ENCODE results near the gene SLC4A3.

Gene SLC4A3

DNA sequence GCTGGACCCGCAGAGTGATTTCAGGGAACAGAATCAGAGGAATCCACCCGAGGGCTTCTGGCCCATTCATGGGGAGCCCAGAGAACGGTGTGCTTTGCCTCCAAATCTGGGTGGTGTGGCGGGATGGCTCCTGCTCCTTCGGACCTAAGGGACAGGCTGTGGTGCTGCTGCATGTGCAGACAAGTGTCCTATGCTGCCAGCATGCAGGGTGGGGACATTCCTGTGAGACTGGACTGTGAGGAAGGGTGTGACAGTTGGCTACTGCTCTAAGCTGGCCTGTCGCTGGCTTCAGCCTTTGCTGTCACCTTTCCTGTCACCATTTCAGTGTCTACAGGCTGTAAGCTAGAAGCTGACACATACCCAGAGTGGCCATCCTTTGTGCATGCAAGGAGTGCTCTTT is 2.9 kb upstream of the SLC4A3 start:
- no peak overlapping the region for H2AFZ ChIP-seq (ENCODE audit: low read length)
- H3K79me2 ChIP-seq (ENCODE audit: insufficient read depth, low read length), result no peaks in the 10 kb centered on the region
- H3F3A ChIP-seq (ENCODE audit: insufficient read depth, low read length), result no peaks in the 10 kb centered on the region
- H3K4me1 ChIP-seq (ENCODE audit: insufficient read depth, low read length, severe bottlenecking), result peaks cover 5% of the 10 kb centered on the region
- H3K4me3 ChIP-seq (ENCODE audit: low read depth, low read length, poor library complexity, severe bottlenecking), result no peak overlapping the region
- H4K20me1 ChIP-seq (ENCODE audit: insufficient read depth, low read length), result no peaks in the 10 kb centered on the region
- no peaks in the 10 kb centered on the region for H3K9me2 ChIP-seq (ENCODE audit: low read depth, low read length)
- H3K27ac ChIP-seq (ENCODE audit: low read depth, low read length, poor library complexity, severe bottlenecking), result no peak overlapping the region
- TF ChIP-seq, protein P1, sequence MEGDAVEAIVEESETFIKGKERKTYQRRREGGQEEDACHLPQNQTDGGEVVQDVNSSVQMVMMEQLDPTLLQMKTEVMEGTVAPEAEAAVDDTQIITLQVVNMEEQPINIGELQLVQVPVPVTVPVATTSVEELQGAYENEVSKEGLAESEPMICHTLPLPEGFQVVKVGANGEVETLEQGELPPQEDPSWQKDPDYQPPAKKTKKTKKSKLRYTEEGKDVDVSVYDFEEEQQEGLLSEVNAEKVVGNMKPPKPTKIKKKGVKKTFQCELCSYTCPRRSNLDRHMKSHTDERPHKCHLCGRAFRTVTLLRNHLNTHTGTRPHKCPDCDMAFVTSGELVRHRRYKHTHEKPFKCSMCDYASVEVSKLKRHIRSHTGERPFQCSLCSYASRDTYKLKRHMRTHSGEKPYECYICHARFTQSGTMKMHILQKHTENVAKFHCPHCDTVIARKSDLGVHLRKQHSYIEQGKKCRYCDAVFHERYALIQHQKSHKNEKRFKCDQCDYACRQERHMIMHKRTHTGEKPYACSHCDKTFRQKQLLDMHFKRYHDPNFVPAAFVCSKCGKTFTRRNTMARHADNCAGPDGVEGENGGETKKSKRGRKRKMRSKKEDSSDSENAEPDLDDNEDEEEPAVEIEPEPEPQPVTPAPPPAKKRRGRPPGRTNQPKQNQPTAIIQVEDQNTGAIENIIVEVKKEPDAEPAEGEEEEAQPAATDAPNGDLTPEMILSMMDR (IDR thresholded peaks at IDR 0.05; ENCODE audit: low read length), result no peak
- TF ChIP-seq EZH2 (IDR thresholded peaks at IDR 0.05; ENCODE audit: borderline replicate concordance, low read length), result no peak
- H3K9ac ChIP-seq (ENCODE audit: low read length), result no peak overlapping the region
- no peaks in the 10 kb centered on the region for H3K9me3 ChIP-seq (ENCODE audit: low read length)
- H3K36me3 ChIP-seq (ENCODE audit: insufficient read depth, low read length), result no peaks in the 10 kb centered on the region
- H3K27me3 ChIP-seq (ENCODE audit: insufficient read depth, low read length), result peaks cover 6% of the 10 kb centered on the region; the same call in 1 of the 2 replicates
- H3K4me2 ChIP-seq (ENCODE audit: low read length), result no peak overlapping the region

- H3K36me3 ChIP-seq (ENCODE audit: insufficient read depth, low read length), result no peaks in the 10 kb centered on the region
- H3K27ac ChIP-seq (ENCODE audit: low read depth, low read length, poor library complexity, severe bottlenecking), result no peak overlapping the region
- no peak for TF ChIP-seq EZH2 (IDR thresholded peaks at IDR 0.05; ENCODE audit: borderline replicate concordance, low read length)
- TF ChIP-seq, protein P1 (IDR thresholded peaks at IDR 0.05; ENCODE audit: low read length), result no peak
- H3K9me3 ChIP-seq (ENCODE audit: low read length), result no peaks in the 10 kb centered on the region
- H3K4me2 ChIP-seq (ENCODE audit: low read length), result no peak overlapping the region
- H4K20me1 ChIP-seq (ENCODE audit: insufficient read depth, low read length), result no peaks in the 10 kb centered on the region
- peaks cover 5% of the 10 kb centered on the region for H3K4me1 ChIP-seq (ENCODE audit: insufficient read depth, low read length, severe bottlenecking)
- no peaks in the 10 kb centered on the region for H3K79me2 ChIP-seq (ENCODE audit: insufficient read depth, low read length)
- H3K27me3 ChIP-seq (ENCODE audit: insufficient read depth, low read length), result peaks cover 6% of the 10 kb centered on the region; the same call in 1 of the 2 replicates
- no peak overlapping the region for H2AFZ ChIP-seq (ENCODE audit: low read length)
- no peaks in the 10 kb centered on the region for H3F3A ChIP-seq (ENCODE audit: insufficient read depth, low read length)
- H3K9ac ChIP-seq (ENCODE audit: low read length), result no peak overlapping the region
- no peaks in the 10 kb centered on the region for H3K9me2 ChIP-seq (ENCODE audit: low read depth, low read length)
- no peak overlapping the region for H3K4me3 ChIP-seq (ENCODE audit: low read depth, low read length, poor library complexity, severe bottlenecking)
These were observed 2.3 kb upstream of the SLC4A3 start for GRCh38 chr2:219625179-219625578.

DNA sequence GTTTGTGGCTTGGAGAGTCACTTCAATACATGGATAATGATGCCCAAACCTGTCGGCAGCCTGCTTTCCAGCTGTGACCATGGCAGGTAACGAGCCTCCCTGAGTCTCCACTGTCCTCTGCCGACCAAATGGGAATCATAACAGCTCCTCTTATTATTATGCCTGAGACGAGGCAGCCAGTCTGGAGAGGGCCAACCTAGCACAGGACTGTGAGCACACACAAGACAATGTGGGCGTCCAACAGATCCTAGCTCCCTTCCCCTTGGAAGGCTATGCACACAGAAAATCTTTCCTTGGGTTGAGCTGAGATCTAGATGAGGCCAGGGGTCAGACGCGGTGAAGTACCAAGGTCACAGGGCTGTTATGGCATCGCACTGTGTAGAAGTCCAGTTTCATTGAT is 890 bp upstream of the SLC4A3 start:
- Histone ChIP-seq H3K4me3 (ENCODE audit: low read depth, low read length, poor library complexity, severe bottlenecking) (no peak overlapping the region), H2AFZ (ENCODE audit: low read length) (no peak overlapping the region), H3K4me2 (ENCODE audit: low read length) (no peak overlapping the region), H3K79me2 (ENCODE audit: insufficient read depth, low read length) (no peaks in the 10 kb centered on the region), H3K27me3 (ENCODE audit: insufficient read depth, low read length) (peaks cover 6% of the 10 kb centered on the region; the same call in 1 of the 2 replicates), H3K9ac (ENCODE audit: low read length) (no peak overlapping the region), H3K36me3 (ENCODE audit: insufficient read depth, low read length) (no peaks in the 10 kb centered on the region), H4K20me1 (ENCODE audit: insufficient read depth, low read length) (no peaks in the 10 kb centered on the region), H3K9me3 (ENCODE audit: low read length) (no peaks in the 10 kb centered on the region), H3K9me2 (ENCODE audit: low read depth, low read length) (no peaks in the 10 kb centered on the region), H3K27ac (ENCODE audit: low read depth, low read length, poor library complexity, severe bottlenecking) (no peak overlapping the region), H3F3A (ENCODE audit: insufficient read depth, low read length) (no peaks in the 10 kb centered on the region), H3K4me1 (ENCODE audit: insufficient read depth, low read length, severe bottlenecking) (peaks cover 5% of the 10 kb centered on the region)
- TF ChIP-seq, protein P1 (IDR thresholded peaks at IDR 0.05; ENCODE audit: low read length), result no peak
- TF ChIP-seq EZH2 (IDR thresholded peaks at IDR 0.05; ENCODE audit: borderline replicate concordance, low read length), result no peak

Measured in OCI-LY1 (cell line).